Heart left ventricle (tissue), 13 donors: Measurements from ENCODE around the gene MAPK8IP2.

Experiments
- CTCF ChIP-seq, 12 donors: fragments of 200-600 bp; sonication (generic) in 4 of 12; IDR thresholded peaks; one replicate each; pipeline versions ENCODE4 v1.5.0 to v1.8.0; 2018 to 2022; ENCODE audit warnings: antibody characterized with exemption in 12 of 12, mild to moderate bottlenecking in 5 of 12
- POLR2A ChIP-seq, 2 donors: fragments of 450-650 bp; IDR thresholded peaks; one replicate each; pipeline ENCODE4 v1.6.1; 2017; ENCODE audit warnings: antibody characterized with exemption in 2 of 2, mild to moderate bottlenecking in 2 of 2, moderate library complexity in 2 of 2
- donor health status: ischemic (EF 13 %, LVEDD 7.1; RV severe dilation, severe dysfunction).
- donor health status: DM: no; HTN: yes; CAD: no.
- donor health status: DM: no; HTN: no; CAD: no.
- donor health status: ischemic (EF 25% LVEDD 6.9; RV normal size, moderate dysfunction).
- donor health status: ischemic (EF 25% LVEDD 5.7; RV mildly dilated, moderate dysfunction).
- donor health status: ischemic (EF 35%, LVEDD 5.7; RV mildly dilated, moderate dysfunction).
- donor health status: nonischemic (EF 11% LVEDD 7.7; RV severe dilation, severe dysfunction).
- donor health status: DM: yes; HTN: yes; CAD: no.
- donor health status: PGD.
- donor health status: ischemic (EF 29% LVEDD 5.4; RV normal size, mild dysfunction).
- donor health status: nonischemic (EF 23%, LVEDD 6.1; RV moderate dilation, normal function).

GRCh38 chr22:50586416-50586815 lies 14.2 kb upstream of the MAPK8IP2 start:
- TF ChIP-seq CTCF (IDR thresholded peaks at IDR 0.05) (no peak), POLR2A (IDR thresholded peaks at IDR 0.05) (no peak)
